Measurements from ENCODE around the gene SPEF1. TPM values are rescaled to one million over a fixed set of nuclear protein-coding genes. Genes with fewer than 3 reads are reported as not detected.

The SPEF1 gene
- total and polyA plus RNA-seq, 2 of the 13 experiments (the other 11 are each of a cell fraction or from before 2014, with no cell fraction given): 0.11 to 0.27 TPM

DNA sequence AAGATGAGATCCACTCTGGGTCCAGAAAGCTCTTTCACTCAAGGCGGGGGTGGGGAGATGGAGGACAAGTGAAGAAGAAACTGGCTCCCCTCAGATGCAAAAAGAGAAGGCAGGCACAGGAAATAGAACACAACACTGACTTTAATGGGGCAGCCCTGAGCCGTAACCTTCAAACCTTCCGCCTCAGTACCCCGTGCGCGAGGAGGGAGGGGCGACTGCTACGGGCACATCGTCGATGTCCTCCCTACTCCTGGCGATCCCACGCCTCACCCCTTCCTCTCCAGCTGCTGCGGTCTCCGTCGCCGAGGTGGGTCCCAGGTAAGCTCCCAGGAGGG lies 3.9 kb downstream of the SPEF1 start (continued):
- TF ChIP-seq, protein P1, sequence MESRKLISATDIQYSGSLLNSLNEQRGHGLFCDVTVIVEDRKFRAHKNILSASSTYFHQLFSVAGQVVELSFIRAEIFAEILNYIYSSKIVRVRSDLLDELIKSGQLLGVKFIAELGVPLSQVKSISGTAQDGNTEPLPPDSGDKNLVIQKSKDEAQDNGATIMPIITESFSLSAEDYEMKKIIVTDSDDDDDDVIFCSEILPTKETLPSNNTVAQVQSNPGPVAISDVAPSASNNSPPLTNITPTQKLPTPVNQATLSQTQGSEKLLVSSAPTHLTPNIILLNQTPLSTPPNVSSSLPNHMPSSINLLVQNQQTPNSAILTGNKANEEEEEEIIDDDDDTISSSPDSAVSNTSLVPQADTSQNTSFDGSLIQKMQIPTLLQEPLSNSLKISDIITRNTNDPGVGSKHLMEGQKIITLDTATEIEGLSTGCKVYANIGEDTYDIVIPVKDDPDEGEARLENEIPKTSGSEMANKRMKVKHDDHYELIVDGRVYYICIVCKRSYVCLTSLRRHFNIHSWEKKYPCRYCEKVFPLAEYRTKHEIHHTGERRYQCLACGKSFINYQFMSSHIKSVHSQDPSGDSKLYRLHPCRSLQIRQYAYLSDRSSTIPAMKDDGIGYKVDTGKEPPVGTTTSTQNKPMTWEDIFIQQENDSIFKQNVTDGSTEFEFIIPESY (CRISPR knock-in tag; IDR thresholded peaks at IDR 0.05): no peak; the same call in 1 of the 2 replicates
- TF ChIP-seq TOE1 (CRISPR knock-in tag; IDR thresholded peaks at IDR 0.05) (no peak), ZNF224 (CRISPR knock-in tag; IDR thresholded peaks at IDR 0.05) (peak; percentile 73; the same call in 1 of the 2 replicates), ZFP82 (CRISPR knock-in tag; IDR thresholded peaks at IDR 0.05; ENCODE audit: borderline replicate concordance) (no peak), NFKBIZ (CRISPR knock-in tag; IDR thresholded peaks at IDR 0.05) (no peak), ZSCAN31 (CRISPR knock-in tag; IDR thresholded peaks at IDR 0.05; ENCODE audit: low read depth) (no peak), ZNF746 (CRISPR knock-in tag; IDR thresholded peaks at IDR 0.05) (peak; percentile 50; the same call in 1 of the 2 replicates), ZBTB8A (CRISPR knock-in tag; IDR thresholded peaks at IDR 0.05; ENCODE audit: borderline replicate concordance, low read depth) (no peak), ZNF496 (CRISPR knock-in tag; IDR thresholded peaks at IDR 0.05; ENCODE audit: insufficient replicate concordance) (no peak), SRSF1 (optimal IDR thresholded peaks at IDR 0.05; ENCODE audit: low read depth, low read length) (no peak), SIN3A (IDR thresholded peaks at IDR 0.05; ENCODE audit: borderline replicate concordance, low read depth, low read length) (no peak), IRX3 (CRISPR knock-in tag; IDR thresholded peaks at IDR 0.05; ENCODE audit: borderline replicate concordance, low read depth) (0 out of 2 replicates have a peak, but pooled peaks have one; percentile 23), SATB2 (CRISPR knock-in tag; IDR thresholded peaks at IDR 0.05) (no peak)
- TF ChIP-seq, protein P2, sequence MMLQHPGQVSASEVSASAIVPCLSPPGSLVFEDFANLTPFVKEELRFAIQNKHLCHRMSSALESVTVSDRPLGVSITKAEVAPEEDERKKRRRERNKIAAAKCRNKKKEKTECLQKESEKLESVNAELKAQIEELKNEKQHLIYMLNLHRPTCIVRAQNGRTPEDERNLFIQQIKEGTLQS (CRISPR knock-in tag; IDR thresholded peaks at IDR 0.05): no peak
- TF ChIP-seq, protein P3, sequence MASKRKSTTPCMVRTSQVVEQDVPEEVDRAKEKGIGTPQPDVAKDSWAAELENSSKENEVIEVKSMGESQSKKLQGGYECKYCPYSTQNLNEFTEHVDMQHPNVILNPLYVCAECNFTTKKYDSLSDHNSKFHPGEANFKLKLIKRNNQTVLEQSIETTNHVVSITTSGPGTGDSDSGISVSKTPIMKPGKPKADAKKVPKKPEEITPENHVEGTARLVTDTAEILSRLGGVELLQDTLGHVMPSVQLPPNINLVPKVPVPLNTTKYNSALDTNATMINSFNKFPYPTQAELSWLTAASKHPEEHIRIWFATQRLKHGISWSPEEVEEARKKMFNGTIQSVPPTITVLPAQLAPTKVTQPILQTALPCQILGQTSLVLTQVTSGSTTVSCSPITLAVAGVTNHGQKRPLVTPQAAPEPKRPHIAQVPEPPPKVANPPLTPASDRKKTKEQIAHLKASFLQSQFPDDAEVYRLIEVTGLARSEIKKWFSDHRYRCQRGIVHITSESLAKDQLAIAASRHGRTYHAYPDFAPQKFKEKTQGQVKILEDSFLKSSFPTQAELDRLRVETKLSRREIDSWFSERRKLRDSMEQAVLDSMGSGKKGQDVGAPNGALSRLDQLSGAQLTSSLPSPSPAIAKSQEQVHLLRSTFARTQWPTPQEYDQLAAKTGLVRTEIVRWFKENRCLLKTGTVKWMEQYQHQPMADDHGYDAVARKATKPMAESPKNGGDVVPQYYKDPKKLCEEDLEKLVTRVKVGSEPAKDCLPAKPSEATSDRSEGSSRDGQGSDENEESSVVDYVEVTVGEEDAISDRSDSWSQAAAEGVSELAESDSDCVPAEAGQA (IDR thresholded peaks at IDR 0.05; ENCODE audit: low read depth): no peak
- TF ChIP-seq, protein P3 (CRISPR knock-in tag; IDR thresholded peaks at IDR 0.05; ENCODE audit: borderline replicate concordance): no peak
- TF ChIP-seq, protein P4, sequence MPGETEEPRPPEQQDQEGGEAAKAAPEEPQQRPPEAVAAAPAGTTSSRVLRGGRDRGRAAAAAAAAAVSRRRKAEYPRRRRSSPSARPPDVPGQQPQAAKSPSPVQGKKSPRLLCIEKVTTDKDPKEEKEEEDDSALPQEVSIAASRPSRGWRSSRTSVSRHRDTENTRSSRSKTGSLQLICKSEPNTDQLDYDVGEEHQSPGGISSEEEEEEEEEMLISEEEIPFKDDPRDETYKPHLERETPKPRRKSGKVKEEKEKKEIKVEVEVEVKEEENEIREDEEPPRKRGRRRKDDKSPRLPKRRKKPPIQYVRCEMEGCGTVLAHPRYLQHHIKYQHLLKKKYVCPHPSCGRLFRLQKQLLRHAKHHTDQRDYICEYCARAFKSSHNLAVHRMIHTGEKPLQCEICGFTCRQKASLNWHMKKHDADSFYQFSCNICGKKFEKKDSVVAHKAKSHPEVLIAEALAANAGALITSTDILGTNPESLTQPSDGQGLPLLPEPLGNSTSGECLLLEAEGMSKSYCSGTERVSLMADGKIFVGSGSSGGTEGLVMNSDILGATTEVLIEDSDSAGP (CRISPR knock-in tag; IDR thresholded peaks at IDR 0.05; ENCODE audit: borderline replicate concordance): no peak
- TF ChIP-seq, protein P5, sequence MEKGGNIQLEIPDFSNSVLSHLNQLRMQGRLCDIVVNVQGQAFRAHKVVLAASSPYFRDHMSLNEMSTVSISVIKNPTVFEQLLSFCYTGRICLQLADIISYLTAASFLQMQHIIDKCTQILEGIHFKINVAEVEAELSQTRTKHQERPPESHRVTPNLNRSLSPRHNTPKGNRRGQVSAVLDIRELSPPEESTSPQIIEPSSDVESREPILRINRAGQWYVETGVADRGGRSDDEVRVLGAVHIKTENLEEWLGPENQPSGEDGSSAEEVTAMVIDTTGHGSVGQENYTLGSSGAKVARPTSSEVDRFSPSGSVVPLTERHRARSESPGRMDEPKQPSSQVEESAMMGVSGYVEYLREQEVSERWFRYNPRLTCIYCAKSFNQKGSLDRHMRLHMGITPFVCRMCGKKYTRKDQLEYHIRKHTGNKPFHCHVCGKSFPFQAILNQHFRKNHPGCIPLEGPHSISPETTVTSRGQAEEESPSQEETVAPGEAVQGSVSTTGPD (CRISPR knock-in tag; IDR thresholded peaks at IDR 0.05): no peak
